Raji (cell line): ENCODE measurements around the gene SERPINI1.

ENCODE experiments used
- POLR2A ChIP-seq: IDR thresholded peaks from 2 replicates; pipeline ENCODE4 v1.6.1; 2011; ENCODE audit warnings: low read depth, low read length, control low read depth; ENCODE audit not compliant: insufficient read depth

The SERPINI1 gene, protein sequence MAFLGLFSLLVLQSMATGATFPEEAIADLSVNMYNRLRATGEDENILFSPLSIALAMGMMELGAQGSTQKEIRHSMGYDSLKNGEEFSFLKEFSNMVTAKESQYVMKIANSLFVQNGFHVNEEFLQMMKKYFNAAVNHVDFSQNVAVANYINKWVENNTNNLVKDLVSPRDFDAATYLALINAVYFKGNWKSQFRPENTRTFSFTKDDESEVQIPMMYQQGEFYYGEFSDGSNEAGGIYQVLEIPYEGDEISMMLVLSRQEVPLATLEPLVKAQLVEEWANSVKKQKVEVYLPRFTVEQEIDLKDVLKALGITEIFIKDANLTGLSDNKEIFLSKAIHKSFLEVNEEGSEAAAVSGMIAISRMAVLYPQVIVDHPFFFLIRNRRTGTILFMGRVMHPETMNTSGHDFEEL

GRCh38 chr3:167735233-167736138, at the start of gene SERPINI1:
Gene SERPINI1, plus strand, starts transcription at chr3:167735721. Its CDS starts 53,408 bp downstream, at chr3:167789129.
- TF ChIP-seq POLR2A = peak; percentile 88

GRCh38 chr3:167691366-167691765, 44.2 kb upstream of the SERPINI1 start:
- TF ChIP-seq POLR2A = no peak

DNA sequence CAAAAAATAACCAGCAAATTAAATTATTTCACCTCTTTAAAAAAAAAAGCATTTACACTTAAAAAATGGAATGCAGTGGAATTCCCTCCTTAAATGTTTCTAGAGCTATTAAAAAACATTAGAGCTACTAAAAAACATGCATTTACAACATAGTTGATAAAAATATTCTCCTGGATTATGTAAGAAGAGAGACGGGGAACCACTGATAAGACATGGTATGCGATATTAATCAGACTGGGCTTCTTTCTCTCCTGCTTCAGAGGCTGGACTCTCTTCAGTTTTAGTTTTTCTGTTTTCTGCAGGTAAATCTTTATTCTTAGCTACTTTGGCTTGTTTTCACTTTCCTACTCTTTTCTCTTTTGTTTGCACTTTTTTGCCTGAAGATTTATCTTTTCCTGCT, 41.4 kb upstream of the SERPINI1 start:
- no peak for TF ChIP-seq POLR2A

- no peak for TF ChIP-seq POLR2A
Observed at GRCh38 chr3:167700046-167700445, 35.5 kb upstream of the SERPINI1 start.

DNA sequence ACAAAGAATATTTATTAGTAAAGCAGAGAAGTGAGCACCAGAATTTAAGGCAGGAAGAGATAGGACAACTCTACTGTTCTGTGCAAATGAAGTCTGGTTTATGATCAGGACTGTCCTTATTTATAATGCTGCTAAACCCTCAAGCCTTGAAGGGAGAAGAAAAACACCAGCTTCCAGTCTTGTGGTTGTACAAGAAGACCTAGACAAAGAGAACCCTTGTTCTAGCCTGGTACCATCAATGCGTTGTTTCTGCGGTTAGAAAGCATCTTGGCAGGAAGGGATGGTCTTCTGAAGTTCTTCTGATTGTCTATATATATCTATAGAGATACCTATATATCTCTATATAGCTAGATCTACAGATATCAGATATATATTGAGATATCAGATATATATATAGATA, 34.6 kb upstream of the SERPINI1 start:
- TF ChIP-seq POLR2A = no peak

DNA sequence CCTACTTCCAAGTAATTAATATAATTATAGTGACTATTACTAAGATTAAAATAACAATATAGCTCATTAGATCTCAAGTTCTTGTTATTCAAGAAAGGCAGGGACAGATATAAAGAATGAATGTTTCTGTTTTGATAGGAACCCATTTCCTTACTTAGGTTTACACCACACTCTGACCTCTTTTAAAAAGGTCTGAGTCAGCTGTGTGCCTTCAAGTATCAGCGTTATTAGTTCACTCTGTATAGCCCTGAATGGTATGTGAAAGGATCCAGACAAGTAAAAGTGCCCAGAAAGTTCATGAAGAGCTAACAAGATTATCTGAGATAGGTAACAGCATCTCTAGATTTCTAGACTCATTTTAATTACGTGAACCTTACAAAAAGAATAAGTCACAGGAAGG, 29.7 kb upstream of the SERPINI1 start:
- TF ChIP-seq POLR2A = no peak

- TF ChIP-seq POLR2A = no peak
Observed at GRCh38 chr3:167709690-167710089, 25.8 kb upstream of the SERPINI1 start.

- TF ChIP-seq POLR2A = no peak
Observed at GRCh38 chr3:167710552-167710951, 25.0 kb upstream of the SERPINI1 start.

GRCh38 chr3:167711439-167711838, 24.1 kb upstream of the SERPINI1 start:
- no peak for TF ChIP-seq POLR2A

DNA sequence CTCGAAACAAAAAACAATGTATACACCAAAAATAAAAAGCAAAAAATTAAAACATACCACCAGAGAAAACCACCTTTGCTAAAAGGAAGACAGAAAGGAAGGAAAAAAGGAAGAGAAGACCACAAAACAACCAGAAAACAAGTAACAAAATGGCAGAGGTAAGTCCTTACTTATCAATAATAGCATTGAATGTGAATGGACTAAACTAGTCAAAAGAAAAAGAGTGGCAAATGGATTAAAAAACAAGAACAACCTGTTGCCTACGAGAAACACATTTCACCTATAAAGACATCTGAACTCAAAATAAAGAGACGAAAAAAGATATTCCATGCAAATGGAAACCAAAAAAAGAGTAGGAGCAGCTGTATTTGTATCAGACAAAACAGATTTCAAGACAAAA, 23.1 kb upstream of the SERPINI1 start:
- TF ChIP-seq POLR2A = no peak

GRCh38 chr3:167714871-167715270, 20.6 kb upstream of the SERPINI1 start:
- no peak for TF ChIP-seq POLR2A

GRCh38 chr3:167716920-167717319, 18.6 kb upstream of the SERPINI1 start:
- TF ChIP-seq POLR2A = no peak

DNA sequence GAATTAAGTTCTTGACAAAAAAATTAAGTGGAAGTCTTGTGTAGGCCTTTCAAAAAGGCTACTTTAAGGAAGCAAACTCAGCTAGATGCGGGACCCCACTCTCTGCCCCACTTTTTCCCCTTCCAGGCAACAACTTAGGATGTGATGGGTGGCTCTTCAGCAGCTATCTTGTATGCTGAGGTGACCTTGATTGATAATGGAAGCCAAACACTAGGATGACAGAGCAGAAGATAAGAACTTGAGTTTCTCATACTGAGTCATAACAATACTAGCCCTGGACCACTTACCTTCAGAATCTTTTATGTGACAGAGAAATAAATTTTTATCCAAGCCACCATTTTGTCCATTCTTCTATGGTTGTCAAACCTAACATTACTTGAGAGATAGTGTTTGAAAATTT, 16.9 kb upstream of the SERPINI1 start:
- no peak for TF ChIP-seq POLR2A

DNA sequence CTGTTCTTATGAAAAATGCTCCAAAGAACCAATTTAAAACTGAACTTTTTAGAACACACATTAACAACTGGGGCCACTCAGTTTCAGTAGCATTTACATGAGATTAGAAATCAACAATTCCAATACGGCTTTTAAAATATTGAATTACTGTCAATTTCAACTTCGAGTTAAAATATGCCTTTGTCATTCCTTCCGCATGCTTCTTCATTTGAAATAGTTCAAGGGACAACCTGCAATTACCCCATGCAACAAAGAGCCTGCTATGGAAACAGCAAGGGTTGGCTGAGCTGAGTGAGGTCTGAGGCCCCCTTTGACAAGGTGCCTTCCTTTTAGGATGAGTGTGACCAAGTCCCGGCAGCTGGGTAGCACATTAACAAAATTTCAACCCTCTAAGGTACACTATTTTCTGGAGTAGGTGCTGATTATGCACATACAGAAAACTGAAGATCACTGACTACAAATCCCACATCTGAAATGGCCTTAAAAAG, 12.5 kb upstream of the SERPINI1 start:
- no peak for TF ChIP-seq POLR2A

DNA sequence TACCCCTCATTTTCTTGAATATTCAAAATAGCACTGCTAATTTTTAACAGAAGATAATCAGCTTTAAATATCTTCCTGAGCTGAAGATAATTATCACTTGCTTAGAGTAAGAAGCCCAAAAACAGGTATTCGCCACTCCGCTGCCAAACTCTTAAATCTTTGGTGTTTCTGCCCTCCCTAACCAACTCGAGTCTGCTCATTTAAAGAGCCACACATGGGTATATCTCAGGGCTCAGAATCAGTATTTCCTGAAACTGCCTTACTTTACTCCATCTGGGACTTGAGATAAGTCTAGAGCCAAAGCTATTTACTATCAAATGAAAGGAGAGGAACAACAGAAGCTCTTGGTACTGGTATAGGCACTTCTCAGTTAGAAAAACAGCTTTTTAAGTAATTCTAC, 11.6 kb upstream of the SERPINI1 start:
- no peak for TF ChIP-seq POLR2A

DNA sequence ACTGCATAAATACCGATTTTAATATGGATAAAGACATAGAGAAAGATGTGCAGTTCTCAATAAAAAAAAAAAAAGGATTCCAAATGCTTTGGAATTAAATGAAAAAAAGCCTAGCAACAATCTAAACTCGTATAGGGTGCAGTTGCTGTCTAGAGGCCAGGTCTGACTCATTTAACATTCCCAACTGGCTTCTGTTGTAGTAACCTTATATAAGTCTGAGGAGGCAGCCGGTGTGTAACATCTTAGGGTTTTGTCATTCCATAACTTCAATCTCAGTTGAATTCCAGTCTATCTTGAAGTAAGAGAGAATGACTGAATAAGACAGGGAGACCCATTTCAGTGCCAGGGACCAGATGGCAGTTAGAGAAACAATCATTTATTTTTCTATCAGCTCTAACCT, 7.3 kb upstream of the SERPINI1 start:
- TF ChIP-seq POLR2A = no peak

DNA sequence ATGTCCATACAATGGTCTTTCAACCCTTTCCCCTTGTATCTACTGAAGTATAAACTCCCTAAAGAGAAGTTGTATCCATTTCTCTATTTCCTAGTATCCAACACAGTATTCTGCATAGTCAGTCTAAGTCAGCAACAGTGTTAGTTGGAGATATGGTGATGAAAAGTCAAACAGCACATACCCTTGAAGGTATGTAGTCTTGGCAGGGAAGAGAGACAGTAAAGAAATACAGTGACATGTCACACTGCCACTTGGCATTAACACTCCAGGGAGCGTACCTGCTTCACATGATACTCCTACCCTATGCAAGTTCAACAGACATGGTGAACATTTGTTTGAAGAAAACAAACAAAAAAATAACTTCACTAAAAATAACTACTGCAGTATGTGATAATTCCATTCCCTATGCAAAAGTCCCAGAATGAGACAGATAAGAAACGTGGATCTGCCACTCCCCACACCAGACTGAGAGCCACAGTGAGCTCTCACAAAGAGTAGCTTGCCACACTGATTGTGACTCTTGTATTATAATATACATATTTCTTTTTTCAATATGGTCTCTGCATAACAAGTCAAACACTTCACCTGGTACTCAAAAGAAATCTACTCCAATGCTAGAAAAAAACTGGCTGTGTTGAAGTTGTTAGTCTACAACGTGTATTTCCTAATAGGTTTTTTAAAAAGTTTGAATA, 6.7 kb upstream of the SERPINI1 start:
- no peak for TF ChIP-seq POLR2A
